Islet of Langerhans (tissue), 1 donor: ENCODE measurements around the gene GPR150.
"Not testable (repeated sequence)": the region's sequence is repeated elsewhere in the genome, so short reads cannot be mapped to it uniquely, and the experiment has no call there.

Experiments used
- FAIRE-seq: peaks from one replicate; lab custom pipeline; 2011; peaks lifted over from hg19 to GRCh38; lab: Jason Lieb, UNC

Gene GPR150

DNA sequence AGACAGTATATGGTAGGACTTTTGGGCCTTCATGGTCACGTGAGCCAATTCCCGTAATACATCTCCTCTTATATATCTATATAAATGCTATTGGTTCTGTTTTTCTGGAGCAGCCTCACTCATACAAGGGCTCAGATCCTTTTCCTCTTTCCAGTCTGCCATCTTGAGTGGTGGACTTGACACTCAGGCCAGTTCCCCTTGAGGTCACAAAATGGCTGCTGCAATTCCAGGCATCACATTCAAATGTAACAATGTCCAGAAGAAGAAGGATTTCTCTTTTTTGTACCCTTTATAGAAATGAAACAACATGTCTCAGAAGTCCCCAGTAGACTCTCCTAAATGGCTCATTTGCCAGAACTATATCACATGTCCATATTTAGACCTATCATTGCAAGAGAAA is 4.5 kb downstream of the GPR150 start:
- FAIRE-seq = no peak

DNA sequence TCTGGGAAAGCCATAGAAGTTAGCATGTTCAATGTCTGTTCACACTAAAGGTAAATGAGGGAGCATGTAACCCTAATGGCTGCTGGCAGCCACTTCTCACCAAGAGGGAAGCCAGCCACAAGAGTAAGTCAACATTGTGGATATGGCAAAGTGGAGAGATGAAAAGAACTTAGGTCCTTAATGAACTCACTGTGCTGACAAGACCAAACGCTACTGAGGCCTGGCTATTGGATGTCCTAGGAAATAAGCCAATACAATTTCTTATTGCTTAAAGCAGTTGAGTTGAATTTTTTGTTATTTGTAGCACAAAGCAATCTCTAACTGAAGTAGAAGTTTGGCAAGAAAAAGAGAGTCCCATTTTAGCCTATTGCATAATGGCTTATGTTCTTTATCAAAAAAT is 6.8 kb downstream of the GPR150 start:
- no peak for FAIRE-seq

DNA sequence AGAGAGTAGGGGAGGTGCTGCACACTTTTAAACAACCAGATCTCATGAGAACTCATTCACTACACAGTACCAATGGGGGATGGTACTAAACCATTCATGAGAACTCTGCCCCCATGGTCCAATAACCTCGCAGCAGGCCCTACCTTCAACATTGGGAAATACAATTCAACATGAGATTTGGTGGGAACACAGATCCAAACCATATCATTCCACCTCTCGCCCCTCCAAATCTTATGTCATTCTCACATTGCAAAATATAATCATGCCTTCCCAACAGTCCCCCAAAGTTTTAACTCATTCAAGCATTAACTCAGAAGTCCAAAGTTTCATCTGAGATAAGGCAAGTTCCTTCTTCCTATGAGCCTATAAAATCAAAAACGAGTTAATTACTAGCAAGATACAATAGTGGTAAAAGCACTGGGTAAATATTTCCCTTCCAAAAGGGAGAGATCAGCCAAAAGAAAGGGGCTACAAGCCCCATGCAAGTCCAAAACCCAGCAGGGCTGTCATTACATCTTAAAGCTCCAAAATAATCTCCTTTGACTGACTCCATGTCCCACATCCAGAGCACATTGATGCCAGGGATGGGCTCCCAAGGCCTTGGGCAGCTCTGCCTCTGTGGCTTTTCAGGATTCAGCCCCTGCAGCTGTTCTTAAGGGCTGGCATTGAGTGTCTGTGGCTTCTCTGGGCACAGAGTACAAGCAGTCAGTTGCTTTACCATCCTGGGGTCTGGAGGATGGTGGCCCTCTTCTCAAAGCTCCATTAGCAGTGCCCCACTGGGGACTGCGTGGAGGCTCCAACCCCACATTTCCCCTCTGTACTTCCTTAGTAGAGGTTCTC is 8.3 kb downstream of the GPR150 start:
- FAIRE-seq = no peak

DNA sequence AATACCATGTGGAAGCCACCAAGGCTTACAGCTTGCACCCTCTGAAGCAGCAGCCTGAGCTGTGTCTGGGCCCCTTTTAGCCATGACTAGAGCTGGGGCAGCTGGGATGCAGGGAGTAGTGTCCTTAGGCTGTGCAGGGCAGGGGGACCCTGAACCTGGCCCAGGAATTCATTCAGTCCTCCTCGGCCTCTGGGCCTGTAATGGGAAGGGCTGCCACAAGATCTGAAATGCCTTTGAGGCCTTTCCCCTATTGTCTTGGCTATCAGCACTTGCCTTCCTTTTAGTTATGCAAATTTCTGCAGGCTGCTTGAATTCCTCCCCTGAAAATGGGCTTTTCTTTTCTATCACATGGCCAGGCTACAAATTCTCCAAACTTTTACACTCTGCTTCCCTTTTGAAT is 9.0 kb downstream of the GPR150 start:
- FAIRE-seq = no peak

DNA sequence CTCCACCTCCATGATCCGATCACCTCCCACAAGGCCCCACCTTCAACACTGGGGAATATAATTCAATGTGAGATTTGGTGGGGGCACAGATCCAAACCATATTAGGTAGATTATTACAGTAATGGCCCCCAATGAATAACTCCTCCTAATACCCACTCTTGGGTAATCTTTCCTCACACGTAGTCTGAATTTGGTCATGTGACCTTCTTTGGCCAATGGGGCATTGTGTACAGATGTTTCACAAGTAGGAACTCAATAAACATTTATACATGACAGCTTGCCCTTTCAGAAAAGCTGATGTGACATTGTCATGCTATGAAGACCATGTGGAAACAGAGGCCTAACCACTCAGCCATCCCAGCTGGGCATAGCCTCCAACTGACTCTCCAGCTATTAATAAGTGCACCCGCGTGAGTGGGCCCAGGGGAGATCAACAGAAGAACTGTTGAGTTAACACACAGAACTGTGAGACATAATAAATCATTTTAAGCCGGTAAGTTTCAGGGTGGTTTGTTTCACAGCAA is 10.6 kb downstream of the GPR150 start:
- FAIRE-seq = no peak

DNA sequence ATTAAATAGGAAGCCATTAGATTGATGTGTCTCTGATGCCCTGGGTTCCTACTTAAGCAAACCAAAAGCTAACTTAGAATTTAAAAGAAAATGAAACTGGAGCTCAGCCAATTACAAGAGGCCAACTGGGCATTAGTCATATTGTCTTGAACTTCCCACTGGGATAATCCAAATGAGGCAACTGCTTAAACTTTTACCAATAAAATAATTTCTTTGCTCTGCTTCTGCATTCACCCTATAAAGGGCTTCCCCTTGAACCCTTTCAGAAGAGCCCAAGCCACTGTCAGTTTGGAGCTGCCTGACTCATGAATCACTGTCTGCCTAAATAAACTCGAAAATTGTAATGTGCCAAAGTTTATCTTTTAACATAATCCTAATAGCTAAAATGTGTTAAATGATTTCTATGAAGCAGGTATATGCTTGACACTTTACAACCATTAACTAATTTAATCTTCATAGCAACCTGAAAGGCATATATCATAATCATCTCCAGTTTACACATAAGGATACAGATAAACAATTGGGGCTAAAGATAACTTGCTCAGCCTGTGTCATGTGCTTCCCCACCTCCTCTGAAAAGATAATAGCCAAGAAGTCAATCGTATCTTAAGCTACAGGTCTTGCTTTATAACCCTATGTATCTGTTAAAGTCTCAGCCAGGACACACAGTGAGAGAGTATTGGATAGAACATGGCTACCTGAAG is 11.5 kb downstream of the GPR150 start:
- FAIRE-seq = no peak

DNA sequence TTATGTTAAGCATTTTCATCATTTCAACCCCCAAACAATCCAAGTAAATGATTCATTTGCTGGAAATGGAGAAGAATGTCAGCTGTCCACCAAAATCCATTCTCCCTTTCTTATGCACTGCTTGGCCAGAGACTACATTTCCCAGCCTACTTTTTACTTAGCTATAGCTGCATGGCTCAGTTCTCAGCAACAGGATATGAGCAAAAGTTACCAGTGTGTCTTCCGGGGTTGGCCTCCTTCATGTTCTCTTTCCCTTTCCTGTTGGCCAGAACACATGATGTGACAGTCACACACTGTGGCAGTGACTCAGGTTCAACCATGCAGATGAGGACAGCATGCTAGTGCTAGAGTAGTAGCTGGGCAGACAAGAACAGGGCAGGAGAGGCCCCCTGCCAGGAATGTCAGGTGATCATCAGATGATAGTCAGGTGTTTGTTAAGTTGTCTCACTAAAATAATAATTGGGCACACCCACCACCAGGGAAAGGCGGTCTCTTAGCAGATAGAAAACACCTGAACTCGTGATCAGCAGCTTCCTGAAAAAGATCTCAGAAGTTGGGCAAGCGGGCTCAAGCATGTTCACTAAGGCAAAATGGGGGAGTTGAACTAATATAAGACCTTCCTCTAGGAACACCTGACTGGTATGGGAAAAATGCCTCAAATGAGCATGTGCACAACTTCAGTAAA is 12.2 kb downstream of the GPR150 start:
- no peak for FAIRE-seq

DNA sequence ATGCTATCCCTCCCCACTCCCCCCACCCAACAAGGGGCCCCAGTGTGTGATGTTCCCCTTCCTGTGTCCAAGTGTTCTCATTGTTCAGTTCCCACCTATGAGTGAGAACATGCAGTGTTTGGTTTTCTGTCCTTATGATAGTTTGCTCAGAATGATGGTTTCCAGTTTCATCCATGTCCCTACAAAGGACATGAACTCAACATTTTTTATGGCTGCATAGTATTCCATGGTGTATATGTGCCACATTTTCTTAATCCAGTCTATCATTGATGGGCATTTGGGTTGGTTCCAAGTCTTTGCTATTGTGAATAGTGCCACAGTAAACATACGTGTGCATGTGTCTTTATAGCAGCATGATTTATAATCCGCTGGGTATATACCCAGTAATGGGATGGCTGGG is 13.1 kb downstream of the GPR150 start:
- FAIRE-seq = not testable (repeated sequence)

DNA sequence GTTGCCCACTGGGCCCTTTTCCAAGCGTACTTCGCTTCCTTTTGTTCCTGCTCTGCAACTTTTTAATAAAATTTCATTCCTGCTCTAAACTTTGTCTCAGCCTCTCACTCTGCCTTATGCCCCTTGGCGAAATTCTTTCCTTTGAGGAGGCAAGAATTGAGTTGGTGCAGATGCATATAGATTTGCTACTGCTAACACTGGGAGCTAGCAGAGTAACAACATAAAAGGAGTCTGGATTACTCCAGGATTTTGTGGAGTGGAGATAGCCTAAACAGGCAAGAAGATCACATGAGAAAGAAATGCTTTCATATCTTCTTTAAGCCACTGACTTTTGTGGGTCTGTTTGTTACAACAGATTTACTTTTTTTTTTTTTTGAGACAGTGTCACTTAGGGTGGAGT is 13.8 kb downstream of the GPR150 start:
- no peak for FAIRE-seq

DNA sequence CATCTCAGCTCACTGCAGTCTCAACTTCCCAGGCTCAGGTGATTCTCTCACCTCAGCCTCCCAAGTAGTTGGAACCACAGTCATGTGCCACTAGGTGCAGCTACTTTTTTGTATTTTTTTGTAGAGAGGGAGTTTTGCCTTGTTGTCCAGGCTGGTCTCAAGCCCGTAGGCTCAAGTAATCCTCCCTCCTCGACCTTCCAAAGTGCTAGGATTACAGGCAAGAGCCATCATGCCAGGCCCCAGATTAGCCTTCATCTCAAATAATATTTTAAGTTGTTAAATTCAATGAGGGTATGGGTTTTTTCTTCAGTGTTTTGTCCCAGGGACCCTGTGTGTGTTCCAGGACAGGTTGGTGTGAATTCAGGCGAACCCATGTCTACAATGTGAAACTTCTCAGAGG is 14.2 kb downstream of the GPR150 start:
- FAIRE-seq = no peak

DNA sequence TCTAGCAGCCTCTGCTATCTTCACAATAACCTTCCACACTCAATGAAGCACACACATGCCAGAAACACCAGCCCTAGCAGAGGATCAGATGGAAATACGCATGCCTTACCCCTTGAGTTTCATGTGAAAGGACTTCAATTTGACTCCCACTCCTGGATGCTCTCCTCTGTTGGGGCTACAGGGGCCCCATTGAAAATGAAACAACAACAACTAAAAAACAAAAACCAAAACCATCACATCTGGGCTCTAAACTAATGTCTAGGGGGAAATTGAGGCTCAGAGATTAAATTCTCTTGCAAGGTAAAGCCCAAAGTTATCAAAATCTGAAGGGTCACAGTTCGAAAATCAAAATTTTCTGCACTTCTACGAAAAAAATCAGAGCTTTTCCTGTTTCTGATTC is 18.7 kb downstream of the GPR150 start:
- no peak for FAIRE-seq

DNA sequence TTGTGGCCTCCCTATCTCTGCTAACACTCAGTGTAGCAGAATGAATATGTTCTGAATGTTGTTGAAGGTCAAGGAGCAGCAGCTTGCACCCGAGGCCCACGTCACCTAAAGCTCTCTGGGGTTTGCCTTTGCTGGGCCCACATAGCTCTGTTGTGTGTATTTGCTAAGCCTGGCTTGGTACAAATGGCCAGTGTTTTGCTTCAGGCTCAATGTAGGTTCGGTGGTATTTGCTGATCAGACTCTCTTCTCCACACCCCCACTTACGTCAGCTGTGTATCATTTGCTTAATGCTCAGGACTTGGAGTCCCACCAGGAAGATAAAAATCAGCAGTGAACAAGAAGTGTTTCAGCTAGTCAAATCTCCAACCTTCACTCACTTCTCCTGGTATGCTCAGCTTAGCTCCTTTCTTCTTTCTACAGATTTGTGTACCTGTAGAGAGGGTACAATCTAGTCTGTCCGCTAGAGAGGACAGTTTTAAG is 21.9 kb downstream of the GPR150 start:
- no peak for FAIRE-seq

DNA sequence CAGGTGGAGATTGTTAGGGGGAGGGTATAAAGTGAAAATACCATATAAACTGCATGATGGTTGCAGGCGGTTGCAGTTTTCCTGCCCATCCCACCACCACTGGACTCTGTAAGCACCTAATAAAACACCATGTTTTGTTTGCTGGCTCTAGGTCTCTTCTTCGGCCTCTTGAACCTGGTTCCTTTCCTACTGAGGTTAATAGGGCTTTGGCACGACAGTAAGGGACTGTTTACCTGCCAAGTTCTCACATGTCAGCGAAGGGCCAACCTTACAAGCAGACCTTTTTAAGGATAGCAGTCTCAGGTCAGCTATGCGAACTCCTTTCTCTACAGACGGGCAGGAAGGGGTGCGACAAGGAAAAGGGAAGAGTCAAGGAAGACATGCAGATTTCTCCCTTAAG is 23.3 kb downstream of the GPR150 start:
- FAIRE-seq = no peak

DNA sequence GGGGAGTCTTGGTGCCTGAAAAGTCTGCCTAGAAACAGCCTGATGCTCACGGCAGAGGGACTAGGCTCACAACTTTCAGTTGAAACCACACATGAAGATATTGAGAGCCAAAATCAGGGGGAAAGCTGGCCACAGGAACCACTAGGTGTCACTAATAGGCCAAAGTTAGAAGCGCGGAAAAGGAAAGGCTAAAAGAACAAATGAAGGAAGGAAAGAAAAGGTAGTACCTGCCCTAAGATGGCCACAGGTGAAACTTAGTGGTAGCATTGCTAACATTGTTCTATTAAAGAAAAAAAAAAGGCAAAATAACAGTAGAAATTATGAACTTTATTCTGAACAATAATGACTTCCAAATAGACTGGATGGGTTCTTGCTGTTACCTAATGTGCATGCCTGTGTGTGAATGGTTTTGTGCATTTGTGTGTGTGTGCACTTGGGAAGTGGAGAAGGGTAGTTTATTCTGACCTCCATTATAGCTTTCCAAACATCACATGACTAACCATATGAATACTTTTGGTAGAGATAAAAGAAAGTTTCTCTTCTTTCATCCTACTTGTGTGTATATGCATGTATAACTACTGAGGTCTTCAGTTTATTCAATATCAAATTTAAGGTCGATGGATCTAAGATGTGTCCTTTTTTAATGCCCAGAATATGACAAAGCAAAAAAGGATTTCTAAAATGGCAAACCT is 24.6 kb downstream of the GPR150 start:
- FAIRE-seq = no peak

DNA sequence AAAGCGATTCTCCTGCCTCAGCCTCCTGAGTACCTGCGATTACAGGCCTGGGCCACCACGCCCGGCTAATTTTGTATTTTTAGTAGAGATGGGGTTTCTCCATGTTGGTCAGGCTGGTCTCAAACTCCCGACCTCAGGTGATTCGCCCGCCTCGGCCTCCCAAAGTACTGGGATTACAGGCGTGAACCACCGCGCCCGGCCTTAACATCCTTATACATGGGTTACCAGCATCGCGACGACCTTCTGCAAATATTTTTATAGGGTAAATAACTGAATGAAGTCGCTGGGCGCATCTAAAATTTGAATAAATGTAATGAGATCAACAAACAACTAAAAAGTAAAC is 26.3 kb downstream of the GPR150 start:
- FAIRE-seq = not testable (repeated sequence)

DNA sequence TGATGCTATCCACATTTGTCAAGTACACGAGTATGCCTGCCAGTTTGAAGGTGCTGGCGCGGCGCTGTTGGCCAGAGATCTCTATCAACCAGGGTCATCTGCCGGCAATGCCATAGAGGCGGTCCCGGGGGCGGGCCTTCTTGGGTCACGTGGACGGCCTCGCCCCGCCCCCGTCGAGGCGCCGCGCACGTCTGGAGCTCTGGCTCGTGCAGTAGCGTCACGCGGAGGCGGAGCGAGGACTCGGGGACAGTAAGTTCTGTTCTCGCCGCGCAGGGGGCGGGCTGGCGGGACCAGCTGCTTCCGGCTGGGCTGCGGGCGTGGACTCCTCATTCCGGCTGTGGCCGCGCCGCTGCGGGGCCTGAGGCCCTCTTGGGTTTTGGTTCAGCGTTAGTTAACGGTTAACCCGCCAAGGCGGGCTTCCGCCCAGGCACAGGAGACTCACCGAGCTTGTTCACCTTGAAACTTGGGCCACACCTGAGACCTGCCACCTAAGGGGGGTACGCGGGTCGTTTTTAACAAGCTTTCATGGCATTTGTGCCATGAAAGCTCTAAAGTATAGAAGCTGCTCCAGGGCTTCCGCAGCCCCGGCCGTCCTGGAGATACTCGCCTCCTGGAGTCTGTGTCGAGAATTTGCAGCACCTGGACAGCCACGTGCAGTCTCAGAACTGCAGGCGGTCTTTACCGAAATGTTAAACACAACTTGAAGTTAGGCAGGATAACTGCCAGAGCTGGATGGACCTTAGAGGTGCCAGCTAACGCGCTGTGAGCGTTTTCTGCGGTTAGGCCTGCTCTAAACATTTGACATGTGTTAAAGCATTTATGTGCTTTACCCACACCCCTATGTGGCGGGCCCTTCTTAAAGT is 26.9 kb downstream of the GPR150 start, which contains the start of gene RFESD:
RFESD (plus strand) TSS at position 209 of the 863 bp plus-strand sequence. CDS start 5,495 bp downstream, outside the sequence.
- peak; percentile 47 for FAIRE-seq

DNA sequence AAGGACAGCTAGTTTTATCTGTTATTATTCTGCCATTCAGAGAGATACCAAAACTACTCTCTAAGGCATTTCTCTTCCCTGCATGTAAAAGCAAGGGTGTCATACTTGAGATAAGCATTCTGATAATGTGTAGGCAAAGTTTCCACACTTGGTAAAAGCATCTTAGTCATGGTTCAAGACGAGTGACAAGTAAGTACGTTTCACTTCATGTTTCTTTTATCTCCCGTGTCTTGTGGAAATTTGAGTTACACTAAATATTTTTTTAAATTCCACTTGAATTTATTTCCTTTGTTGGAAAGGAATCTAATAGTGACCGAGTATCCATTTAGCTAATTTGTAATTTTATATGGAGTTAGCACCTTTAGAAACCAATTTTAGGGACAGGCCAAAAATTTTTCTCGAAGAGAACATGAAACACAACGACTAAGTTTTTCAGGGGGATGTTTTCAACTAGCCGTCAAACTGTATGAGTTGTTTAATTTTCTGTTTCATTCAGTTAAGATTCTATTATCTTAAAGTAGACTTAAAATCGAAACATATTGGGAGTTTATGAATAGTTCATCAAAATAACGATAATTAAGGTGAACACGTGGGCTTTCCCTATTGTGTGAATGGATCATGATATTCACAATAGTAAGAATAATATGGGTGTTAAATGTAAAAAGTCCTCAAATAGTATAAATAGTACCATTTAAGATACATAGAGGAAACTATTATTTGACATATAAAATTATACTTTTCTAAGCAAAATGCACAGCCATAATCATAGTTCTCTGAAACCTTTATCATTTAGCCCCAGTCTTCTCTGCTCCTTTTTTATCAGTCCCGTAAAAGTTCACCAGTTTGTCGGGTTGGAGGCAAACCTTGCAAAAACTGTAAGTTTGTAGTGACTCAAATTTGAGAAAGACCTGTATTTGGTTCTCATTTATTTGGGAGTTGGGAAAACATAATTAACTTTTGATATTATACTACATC is 28.3 kb downstream of the GPR150 start:
- FAIRE-seq = peak; percentile 33

DNA sequence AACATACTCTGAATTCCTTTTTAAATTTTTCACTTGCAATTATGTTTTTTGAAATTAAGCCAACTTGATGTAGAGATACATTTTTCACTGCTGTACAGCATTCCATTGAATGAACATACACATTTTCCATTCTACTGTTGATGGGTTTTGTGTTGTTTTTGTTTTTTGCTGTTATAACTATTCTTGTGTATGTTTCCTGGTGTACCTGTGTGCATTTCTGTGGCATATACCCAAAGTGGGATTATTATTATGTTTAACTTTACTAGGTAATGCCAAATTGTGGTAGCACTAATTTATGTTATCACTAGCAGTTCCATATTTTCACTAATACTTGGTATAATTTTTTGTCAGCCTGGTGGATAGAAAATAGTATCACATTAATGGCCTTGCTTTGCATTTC is 29.4 kb downstream of the GPR150 start:
- no peak for FAIRE-seq

DNA sequence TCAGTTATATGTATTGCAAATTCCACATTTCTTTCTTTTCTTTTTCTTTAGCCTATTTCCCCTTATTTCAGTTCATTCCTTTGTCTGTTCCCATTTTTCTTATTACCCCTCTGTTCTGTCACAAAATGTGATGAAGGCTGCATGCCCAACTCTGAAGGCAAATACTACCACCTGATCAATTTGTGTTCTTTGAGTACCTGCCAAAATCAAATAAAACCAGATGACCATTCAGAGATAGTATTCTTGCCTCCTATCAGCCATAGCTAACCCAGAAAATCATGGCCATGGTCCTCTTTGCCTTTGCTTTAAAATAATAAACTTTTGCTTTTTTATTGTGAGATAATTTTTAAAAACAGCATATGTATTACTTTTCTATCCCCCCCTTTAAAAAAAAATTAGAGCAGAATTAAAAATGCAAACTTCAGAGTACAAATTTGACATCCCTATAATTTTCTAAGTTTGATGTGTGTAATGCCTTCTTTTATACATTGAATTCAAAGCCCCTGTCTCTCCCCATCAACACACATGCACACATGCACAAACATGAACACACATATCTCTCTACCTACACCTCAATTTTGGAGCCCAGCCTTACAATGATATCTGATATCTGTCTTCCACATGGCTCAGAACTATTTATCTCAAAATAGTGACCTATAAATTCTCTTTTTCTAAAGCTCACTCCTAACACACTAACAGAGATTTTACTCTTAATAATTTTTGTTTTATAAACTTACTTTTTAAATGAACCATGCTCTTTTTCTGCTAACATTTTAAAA is 30.1 kb downstream of the GPR150 start:
- no peak for FAIRE-seq
